DMS53 (cell line): ENCODE results near the gene ULK4.
"Not testable (repeated sequence)": the region's sequence is repeated elsewhere in the genome, so short reads cannot be mapped to it uniquely, and the experiment has no call there.

ENCODE experiments used
- DNase-seq: peaks from one replicate; lab custom pipeline; 2025; lab: John Stamatoyannopoulos, UW

Gene ULK4

DNA sequence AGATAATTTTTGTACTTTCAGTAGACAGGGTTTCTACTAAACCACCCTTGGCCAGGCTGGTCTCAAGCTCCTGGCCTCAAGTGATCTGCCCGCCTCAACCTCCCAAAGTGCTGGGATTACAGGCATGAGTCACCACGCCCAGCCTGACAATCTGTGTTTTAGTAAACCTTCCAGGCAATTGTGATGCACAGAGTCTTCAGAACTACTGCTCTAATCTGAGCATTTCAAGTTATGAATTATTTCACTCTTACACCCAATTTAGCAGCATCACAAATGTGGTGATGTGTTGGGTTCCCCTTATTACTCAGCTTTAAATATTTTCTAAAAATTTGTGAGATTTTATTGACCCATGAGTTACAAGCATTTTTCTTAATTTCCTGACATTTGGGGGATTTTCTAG is 94.4 kb downstream of the ULK4 start:
- DNase-seq, result no peak

DNA sequence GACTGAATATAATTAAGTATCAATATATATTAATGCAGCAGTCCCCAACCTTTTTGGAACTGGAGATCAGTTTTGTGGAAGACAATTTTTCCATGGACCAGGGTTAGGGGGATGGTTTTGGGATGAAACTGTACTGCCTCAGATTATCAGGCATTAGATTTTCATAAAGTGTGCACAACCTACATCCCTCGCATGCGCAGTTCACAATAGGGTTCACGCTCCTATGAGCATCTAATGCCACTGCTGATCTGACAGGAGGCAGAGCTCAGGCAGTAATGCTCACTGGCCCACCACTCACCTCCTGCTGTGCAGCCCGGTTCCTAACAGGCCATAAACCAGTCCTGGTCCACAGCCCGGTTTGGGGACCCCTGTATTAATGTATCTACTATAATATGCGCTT is 95.6 kb downstream of the ULK4 start:
- DNase-seq, result no peak

DNA sequence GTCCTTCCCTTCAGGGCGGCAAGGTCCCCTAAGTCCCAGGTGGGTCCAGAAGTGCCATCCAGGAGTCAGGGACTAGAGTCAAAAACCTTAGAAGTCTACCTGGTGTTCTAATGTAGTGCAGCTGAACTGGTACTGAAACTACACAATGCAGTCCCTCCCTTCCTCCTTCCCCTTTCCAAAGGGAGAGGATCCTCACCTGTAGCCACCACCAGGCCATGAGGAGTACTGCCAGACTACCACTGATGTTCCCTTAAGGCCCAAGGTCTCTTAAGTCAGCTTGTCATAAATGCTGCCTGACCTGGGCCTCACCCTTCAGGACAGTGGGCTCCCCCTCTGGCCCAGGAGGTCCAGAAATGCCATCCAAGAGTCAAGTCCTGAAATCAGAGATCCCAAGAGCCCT is 98.9 kb downstream of the ULK4 start:
- DNase-seq, result peak; percentile 15

DNA sequence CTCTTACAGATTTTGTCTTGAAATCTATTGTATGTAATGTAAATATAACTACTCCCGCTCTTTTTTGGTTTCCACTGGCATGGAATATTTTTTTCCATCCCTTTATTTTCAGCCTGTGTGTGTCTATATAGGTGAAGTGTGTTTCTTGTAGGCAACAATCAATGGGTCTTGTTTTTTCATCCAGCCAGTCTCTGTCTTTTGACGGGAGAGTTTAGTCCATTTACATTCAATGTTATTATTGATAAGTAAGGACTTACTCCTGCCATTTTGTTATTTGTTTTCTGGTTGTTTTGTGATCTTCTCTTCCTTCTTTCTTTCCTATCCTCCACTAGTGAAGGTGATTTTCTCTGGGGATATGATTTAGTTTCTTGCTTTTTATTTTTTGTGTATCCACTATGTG is 101.4 kb downstream of the ULK4 start:
- DNase-seq, result not testable (repeated sequence)

DNA sequence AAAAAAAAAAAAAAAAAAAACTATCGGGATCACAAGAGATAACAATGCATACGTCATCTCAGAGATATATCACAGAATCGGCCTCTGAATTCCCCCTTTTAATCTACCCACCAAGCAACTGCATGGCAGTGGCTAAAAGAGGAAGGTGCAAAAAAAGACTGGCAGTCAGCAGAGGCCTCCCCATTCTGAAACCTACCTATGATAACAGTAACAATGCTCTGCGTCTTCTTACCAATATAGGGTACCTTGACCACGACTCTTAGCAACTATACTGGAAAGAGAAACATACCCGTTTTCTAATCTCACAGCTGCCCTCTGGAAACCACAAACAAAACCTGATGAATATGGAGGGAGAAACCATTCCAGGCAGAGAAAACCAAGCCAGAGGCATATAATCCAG is 106.9 kb downstream of the ULK4 start:
- DNase-seq, result no peak

DNA sequence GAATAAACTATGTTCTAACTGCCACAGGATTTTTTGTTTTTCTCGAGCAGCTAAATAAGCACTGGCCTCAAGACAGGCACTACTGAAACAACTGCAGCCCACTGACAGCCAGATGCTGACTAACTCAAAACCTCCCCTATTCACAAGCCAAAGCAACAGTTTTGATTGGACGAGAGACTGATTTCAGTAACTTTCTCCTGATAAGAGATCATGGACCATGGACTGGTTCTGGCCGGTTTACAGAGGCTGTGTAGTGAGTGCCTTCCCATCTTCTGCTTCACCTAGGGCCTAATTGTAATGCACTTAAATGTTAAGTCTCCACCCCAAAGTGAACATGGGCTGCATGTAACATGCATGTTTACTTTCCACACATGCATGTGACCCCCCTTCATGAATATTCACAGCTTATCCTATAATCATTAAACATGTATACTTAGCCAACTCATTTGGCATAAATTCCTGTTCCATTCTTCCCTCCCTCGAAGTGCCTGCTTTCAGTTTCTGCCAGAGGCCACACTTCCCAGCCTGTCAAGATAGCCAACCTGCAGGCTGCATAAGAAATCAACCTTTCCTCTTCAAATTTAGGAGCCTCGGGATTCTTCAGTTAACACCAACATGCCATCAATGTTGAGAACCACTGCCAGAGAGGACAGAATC is 108.2 kb downstream of the ULK4 start:
- no peak for DNase-seq

DNA sequence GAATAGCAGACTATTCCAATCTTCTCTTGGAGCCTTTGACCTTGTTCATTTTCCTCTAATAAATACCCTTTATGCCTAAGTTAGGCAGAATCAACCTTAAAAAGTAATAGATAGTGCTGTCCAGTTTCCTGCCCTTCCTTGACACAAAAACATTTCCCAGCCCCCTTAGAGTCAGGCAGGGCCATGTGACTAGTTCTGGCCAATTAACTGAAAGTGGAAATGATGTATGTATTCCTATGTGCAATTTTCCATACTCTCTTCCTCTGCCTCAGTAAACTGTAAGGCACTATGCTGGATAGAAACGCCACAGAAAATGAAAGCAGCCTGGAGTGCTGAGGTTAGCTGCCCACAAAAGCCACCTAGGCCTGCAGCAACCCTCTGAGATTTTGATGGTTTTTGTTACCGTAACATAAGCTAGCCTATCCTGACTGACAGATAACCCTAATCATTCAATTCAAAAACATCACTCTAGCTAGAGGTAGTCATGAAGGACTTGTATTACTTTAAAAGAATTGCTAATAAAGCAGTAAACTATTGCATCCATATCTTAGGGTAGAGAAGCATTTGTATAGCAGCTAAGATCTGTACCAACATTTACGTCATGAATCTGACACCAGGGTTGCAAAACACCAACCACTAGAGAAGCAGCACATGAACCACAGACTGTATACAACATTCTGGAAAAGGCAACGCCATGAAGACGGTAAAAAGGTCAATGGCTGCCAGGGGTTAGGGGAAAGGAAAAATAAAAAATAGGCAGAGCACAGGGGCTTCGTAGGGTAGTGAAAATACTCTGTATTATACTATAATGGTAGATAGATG is 112.9 kb downstream of the ULK4 start:
- DNase-seq, result no peak

DNA sequence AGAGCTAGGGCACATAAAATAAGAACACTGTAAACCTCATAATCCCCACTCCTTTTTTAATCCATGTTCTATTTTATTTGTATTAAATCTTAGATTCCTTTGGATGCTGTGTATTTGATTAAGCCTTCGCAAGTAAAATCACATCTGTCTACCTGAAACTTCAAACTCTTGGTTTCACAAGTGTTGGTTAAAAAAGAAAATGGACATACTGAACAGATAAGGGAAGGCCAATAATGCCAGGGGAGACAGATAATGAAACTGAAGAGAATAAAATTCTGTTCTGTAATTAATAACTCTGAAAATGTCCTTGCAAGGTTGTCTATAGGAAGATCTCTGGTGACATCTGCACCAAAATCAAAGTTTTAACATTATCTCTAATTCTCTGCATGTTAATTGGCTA is 114.2 kb downstream of the ULK4 start:
- DNase-seq, result no peak

DNA sequence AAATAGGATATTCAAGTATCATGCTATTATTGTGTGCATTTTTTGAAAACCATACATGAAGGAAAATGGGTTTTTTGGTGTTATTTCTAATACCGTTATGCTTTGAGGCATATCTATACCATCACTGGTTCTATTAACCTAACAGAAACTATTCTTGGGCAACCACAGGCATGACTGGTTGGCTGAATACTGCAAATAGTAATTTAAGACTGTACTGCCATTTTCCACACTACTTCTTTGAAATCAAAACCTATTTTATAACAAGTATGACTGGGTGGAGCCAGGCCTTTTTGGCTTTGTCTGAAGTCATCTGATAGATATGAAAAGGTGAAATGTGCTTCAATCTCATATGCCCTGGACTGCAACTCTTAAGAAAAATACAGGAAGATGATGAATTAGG is 115.1 kb downstream of the ULK4 start:
- DNase-seq, result no peak

DNA sequence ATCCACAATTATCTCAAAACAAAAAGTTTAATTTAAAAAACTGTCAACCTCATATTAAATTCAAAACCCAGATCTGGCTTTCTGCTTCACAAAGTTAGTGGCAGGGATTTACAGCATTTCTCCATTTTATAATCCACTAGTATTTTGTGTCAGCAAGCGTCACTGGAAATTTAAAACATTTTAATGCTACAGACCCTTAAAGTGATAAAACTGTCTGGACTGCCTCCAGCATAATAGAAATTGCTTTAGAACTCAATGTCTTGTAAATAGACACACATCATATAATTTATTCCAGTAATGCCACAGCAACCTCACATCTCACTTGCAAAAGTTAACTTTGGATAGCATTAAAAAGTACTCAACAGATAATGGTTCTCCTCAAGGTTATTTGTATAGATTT is 116.1 kb downstream of the ULK4 start:
- no peak for DNase-seq

DNA sequence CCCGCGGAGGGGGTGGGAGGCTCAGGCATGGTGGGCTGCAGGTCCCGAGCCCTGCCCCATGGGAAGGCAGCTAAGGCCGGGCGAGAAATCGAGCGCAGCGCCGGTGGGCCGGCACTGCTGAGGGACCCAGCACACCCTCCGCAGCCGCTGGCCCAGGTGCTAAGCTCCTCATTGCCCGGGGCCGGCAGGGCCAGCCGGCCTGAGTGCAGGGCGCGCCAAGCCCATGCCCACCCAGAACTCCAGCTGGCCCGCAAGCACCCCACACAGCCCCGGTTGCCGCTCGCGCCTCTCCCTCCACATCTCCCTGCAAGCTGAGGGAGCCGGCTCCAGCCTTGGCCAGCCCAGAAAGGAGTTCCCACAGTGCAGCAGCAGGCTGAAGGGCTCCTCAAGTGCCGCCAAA is 117.6 kb downstream of the ULK4 start:
- DNase-seq, result not testable (repeated sequence)

DNA sequence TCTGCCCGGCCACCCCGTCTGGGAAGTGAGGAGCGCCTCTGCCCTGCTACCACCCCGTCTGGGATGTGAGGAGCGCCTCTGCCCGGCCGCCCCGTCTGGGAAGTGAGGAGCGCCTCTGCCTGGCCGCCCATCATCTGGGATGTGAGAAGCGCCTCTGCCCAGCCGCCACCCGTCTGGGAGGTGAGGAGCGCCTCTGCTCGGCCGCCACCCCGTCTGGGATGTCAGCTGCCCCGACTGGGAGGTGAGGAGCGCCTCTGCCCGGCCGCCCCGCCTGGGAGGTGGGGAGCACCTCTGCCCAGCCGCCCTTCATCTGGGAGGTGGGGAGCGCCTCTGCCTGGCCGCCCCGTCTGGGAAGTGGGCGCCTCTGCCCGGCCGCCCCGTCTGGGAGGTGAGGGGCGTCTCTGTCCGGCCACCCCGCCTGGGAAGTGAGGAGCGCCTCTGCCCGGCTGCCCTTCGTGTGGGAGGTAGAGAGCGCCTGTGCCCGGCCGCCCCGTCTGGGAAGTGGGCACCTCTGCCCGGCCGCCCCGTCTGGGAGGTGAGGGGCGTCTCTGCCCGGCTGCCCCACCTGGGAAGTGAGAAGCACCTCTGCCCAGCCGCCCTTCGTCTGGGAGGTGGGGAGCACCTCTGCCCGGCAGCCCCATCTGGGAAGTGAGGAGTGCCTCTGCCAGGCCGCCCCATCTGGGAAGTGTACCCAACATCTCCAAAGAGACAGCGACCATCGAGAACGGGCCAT is 120.8 kb downstream of the ULK4 start:
- not testable (repeated sequence) for DNase-seq

DNA sequence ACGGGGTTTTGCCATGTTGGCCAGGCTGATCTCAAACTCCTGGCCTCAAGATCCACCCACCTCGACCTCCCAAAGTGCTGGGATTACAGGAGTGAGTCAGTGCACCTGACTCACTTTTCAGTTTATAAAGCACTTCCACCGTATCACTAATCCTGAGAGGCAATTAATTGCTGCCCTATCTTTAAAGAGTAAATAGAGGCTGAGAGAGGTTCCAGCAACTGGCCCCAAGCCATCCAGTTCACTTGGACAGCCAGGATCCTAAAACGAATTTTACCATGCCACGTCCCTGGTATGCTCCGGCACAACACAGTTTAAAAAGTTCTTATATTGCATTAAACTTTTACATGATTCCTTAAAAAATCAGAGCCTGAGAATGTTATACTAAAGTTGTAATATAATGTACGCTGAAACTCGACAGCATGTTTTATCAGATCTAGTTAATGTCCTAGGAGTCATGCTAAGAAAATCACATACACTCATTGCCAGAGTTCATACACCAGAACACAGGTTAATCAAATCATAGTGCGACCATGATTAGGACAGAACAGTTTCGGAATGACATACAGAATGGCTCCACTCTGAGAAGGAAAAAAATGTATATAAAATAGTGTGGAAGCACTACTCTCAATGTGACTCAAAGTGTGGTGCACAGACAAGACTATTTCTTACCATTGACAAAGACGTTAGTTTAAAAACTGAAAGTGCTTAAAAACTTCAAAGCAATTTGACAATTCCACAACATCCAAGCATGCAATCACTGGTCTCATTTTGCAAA is 125.4 kb downstream of the ULK4 start:
- DNase-seq, result no peak

DNA sequence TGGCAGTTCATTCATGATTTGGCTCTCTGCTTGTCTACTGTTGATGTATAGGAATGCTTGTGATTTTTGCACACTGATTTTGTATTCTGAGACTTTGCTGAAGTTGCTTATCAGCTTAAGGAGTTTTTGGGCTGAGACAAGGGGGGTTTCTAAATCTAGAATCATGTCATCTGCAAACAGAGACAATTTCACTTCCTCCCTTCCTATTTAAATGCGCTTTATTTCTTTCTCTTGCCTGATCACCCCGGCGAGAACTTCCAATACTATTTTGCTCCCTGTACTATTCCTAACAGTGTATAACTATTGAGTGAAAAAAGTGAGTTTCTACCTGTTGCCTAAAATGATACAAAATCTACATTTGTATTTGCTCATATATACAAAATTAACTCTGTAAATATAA is 128.3 kb downstream of the ULK4 start:
- DNase-seq, result no peak

DNA sequence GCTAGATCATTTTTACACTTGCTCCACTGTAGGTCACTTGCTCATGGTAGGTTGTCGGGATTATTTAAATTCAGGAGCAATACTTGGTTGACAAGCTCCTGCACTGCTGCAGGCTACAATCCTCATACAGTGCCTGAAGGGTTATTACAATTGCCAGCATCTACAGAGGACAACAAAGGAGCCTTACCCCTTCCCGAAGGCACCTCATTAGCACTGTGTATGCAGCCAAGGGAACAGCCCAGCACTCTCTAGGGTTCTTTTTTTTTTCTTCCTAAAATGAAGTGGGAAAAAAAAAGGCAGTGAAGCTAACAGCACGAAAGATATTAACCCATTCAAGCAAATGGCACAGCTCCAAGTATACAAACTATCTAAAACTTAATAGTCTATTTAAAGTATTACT is 142.7 kb downstream of the ULK4 start:
- DNase-seq, result no peak

DNA sequence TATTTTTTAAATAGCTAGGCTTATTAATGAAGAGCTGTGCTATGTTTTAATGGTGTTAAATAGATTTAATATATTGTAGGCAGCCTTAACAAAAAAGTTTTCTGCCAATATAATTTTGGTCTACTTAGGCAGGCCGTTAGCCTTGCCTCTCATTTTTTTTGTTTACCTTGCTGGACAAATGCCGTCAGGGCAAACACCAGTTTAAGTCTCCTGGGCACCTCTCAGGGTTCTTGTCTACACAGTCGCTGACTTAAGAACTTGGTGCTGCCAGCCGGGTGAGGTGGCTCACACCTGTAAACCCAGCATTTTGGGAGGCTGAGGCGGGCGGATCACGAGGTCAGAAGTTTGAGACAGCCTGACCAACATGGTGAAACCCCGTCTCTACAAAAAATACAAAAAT is 153.3 kb downstream of the ULK4 start:
- DNase-seq, result no peak

DNA sequence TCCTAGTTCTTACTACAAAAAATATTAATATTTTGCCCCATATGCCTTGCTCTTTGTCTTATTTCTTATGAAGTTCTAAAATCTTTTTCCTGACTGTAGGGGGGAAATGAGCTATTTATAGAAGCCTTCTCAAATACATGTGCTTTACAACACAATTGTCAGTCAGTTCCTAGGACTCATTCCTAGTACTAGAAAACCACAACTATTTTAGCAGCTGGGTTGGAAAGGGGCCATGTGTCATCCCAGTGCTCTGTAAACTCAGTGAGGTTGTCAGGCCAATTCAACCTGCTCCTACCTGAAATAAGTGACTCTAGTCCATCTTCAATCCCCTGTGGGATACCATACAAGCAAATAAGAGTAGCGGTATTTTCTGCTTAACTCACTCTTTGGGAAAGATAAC is 153.8 kb downstream of the ULK4 start:
- no peak for DNase-seq

DNA sequence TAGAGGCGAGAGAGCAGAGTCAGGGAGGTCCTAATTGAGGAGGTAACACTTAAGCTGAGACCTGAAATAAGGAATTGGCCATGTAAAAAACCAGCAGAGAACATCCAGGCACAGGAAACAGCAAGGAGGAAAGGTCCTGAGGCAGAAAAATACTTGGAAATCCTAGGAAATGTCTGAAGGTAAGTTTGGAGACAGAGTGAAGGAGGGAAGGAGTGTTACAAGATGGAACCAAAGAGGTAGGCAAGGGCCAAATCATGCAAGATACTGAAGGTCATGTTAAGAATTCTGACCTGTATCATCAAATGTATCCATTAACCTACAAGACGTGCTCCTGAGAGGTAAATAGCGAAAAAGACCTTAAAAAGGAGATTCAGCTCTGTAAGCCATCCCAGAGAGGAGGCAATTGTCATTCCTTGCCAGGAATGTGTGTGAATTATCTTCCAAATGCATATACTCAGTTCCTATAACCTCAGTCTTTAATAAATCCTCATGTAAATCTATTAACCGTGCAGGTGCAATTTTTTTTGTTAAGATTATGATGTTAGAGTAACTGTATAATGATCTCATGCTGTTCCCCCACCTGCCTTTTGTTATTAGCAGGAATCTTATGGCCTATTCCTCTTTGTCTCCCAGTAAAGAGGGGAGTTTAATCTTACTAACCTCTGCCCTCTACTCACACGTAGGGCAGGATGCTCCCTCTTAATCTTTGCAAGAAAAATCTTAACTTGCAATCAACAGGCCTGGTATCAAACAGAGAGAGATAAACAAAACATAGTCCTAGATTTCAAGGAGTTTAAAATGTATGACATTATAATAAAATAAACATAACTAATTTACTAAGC is 166.9 kb downstream of the ULK4 start:
- no peak for DNase-seq

DNA sequence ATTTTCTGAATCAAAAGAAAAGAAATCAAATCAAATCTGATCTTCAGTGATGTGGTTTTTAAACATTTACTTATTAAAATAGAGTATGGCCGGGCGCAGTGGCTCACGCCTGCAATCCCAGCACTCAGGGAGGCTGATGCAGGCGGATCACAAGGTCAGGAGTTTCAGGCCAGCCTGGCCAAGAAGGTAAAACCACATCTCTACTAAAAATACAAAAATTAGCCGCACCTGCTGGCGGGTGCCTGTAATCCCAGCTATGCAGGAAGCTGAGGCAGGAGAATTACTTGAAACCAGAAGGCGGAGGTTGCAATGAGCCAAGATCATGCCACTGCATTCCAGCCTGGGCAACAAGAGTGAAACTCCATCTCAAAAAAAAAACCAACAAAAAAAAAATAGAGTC is 169.1 kb downstream of the ULK4 start:
- no peak for DNase-seq

DNA sequence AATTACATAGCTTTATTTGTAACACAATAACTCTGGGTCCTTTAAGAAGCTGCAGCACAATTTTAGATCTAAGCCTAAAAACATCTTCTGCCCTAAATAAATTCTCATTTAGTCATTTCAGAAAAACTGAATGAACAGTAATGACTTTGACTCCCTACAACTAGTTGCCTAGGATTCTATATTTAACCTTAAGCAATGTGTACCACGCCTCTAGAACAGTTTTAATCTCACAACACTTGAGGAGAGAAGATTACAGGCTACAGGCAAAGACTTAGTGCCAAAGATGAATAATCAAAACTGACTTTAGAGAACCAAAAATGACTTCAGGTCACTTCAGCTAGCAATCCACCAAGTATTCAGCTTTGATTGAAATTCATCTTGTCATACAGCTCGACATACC is 192.8 kb downstream of the ULK4 start:
- no peak for DNase-seq

DNA sequence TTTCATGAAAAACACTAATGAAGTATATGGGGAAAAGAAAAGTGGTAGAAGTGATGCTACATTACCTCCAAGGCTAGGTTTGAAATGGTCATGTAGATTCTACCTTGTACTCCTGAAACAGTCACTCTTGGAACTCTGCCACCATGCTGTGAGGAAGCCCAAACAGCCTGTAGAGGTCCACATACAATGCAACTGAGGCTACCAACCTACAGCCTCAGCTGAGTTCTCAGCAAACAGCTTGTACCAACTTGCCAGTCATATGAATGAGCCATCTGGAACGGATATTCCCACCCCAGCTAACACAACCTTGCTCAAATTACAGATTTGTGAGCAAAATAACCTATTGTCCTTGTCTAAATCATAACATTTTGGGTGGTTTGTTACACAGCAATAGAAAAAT is 193.5 kb downstream of the ULK4 start:
- DNase-seq, result no peak
